Right cardiac atrium (tissue), 5 donors: ENCODE results near the gene CCDC191. TPM values are rescaled to one million over a fixed set of nuclear protein-coding genes. Genes with fewer than 3 reads are reported as not detected.
A peak's percentile ranks its signal among the peaks of the same experiment; 100 is the strongest.

Experiments
- ATAC-seq, 2 donors: fragments of 200-7000 bp; cut with Tn5 transposase; one replicate each; pipeline versions ENCODE4 v1.8.0 to v1.9.1; 2020; ENCODE audit warnings: moderate library complexity in 2 of 2, mild to moderate bottlenecking in 1 of 2
- DNase-seq, 3 donors: peaks; one replicate each; pipeline ENCODE4 v3.0.0-alpha.2; 2020
- H3K27ac ChIP-seq: one replicate; pipeline ENCODE4 v1.5.1; 2013; ENCODE audit warnings: mild to moderate bottlenecking, low read length, control low read depth, moderate library complexity
- H3K27me3 ChIP-seq: one replicate; pipeline ENCODE4 v1.6.1; 2013; ENCODE audit not compliant: control insufficient read depth, insufficient read depth
- H3K4me1 ChIP-seq: one replicate; pipeline ENCODE4 v1.6.1; 2013; ENCODE audit warnings: low read length; ENCODE audit not compliant: control insufficient read depth, insufficient read depth
- H3K4me3 ChIP-seq: one replicate; pipeline ENCODE4 v1.5.1; 2013; ENCODE audit warnings: low read length, control low read depth
- H3K9me3 ChIP-seq: one replicate; pipeline ENCODE4 v1.6.1; 2013; ENCODE audit warnings: low read length; ENCODE audit not compliant: control insufficient read depth
- whole genome bisulfite sequencing: extraction: QIAGEN DNeasy Blood & Tissue Kit; methylation state at CpG from one replicate; pipeline ENCODE4 v1.1.7; 2013; 5-methylcytosine and 5-hydroxymethylcytosine counted together
- intact Hi-C, 4 donors: fragments of 100-400 bp; cut with DNase I; formaldehyde crosslinking; loops; one replicate each; pipeline versions ENCODE4 v1.11.0 to v1.14.0; 2022 to 2023
- long read RNA-seq, 4 donors: library from polyadenylated mRNA; unstranded; transcript quantifications; one replicate each; pipeline ENCODE4 v2.0.0, GENCODE V29; 2020 to 2021
- polyA plus RNA-seq: library from polyadenylated mRNA; stranded (reverse); fragments of 200-250 nt; gene quantifications from one replicate; pipeline ENCODE4 v1.2.3, GENCODE V29; 2013
- total RNA-seq, 4 donors: library from RNA; stranded (reverse); fragmentation: NEBNext Ultra II Directional; extraction: Animal tissue kit (Norgen Biotek cat#: 25700); gene quantifications; one replicate each; pipeline ENCODE4 v1.2.1, GENCODE V29; 2021
- donor health status: healthy with polysubstance abuse.
- donor health status: DM: no; HTN: yes; CAD: no.
- donor health status: DM: no; HTN: no; CAD: no.
- donor health status: DM: no; HTN: yes; CAD: no; lungs with severe emphysema.
- donor health status: DM: yes; HTN: yes; CAD: no.

The CCDC191 gene
- 1 to 10 TPM; 1.8 to 3.1 (median 2.3) TPM for total RNA-seq
- 1.4 TPM for polyA plus RNA-seq
- long read RNA-seq, donor 1, partial matches to known transcripts = 2 of 3 reads
- long read RNA-seq, donor 1, other reads (novel, unspliced or antisense) = 1 of 3 reads
- long read RNA-seq, donor 2, partial matches to known transcripts = 0 of 1 reads
- long read RNA-seq, donor 2, other reads (novel, unspliced or antisense) = 1 of 1 reads
- long read RNA-seq, donor 3, partial matches to known transcripts = 0 of 2 reads
- long read RNA-seq, donor 3, other reads (novel, unspliced or antisense) = 1 of 2 reads
- long read RNA-seq, donor 4, partial matches to known transcripts = 0 of 3 reads
- long read RNA-seq, donor 4, other reads (novel, unspliced or antisense) = 2 of 3 reads

- Histone ChIP-seq H3K27me3 (no peaks in the 10 kb centered on the region), H3K4me1 (no peaks in the 10 kb centered on the region), H3K9me3 (no peaks in the 10 kb centered on the region), H3K27ac (peak within 1 kb of the TSS; percentile 65), H3K4me3 (peak within 1 kb of the TSS; percentile 83)
- peak; percentile 100 for ATAC-seq
- intact Hi-C loops = no loop called here
- peak; percentile 99 for DNase-seq
- under 1% methylated on average over 49 of the region's 49 CpGs for WGBS
Observed at GRCh38 chr3:114056130-114057010, at the start of gene CCDC191, which contains the start of gene QTRT2. Gene CCDC191, minus strand, starts transcription at chr3:114056526. Its CDS starts 60 bp downstream, at chr3:114056466. Gene QTRT2, plus strand, starts transcription at chr3:114056737. Its CDS starts 8,521 bp downstream, at chr3:114065258.

GRCh38 chr3:114104414-114104813, 48.1 kb upstream of the CCDC191 start:
- WGBS = 88% methylated on average over 3 of the region's 3 CpGs
- intact Hi-C loops = no loop called here
- H3K4me3 ChIP-seq = no peak overlapping the region
- H3K9me3 ChIP-seq = no peaks in the 10 kb centered on the region
- no peaks in the 10 kb centered on the region for H3K4me1 ChIP-seq
- no peak for ATAC-seq
- H3K27me3 ChIP-seq = no peaks in the 10 kb centered on the region
- no peak for DNase-seq
- no peak overlapping the region for H3K27ac ChIP-seq

- intact Hi-C loops = no loop called here
- H3K4me3 ChIP-seq = no peak overlapping the region
- no peak for ATAC-seq
- WGBS = 87% methylated on average over 4 of the region's 4 CpGs
- H3K27me3 ChIP-seq = no peaks in the 10 kb centered on the region
- no peaks in the 10 kb centered on the region for H3K4me1 ChIP-seq
- no peaks in the 10 kb centered on the region for H3K9me3 ChIP-seq
- H3K27ac ChIP-seq = no peak overlapping the region
- no peak for DNase-seq
Observed at GRCh38 chr3:114103858-114104257, 47.5 kb upstream of the CCDC191 start.

GRCh38 chr3:114103181-114103580, 46.9 kb upstream of the CCDC191 start:
- 93% methylated on average over 27 of the region's 27 CpGs for WGBS
- H3K9me3 ChIP-seq = no peaks in the 10 kb centered on the region
- DNase-seq (no peak), ATAC-seq (no peak)
- intact Hi-C loops = no loop called here
- no peaks in the 10 kb centered on the region for H3K27me3 ChIP-seq
- H3K27ac ChIP-seq = no peak overlapping the region
- no peak overlapping the region for H3K4me3 ChIP-seq
- no peaks in the 10 kb centered on the region for H3K4me1 ChIP-seq

GRCh38 chr3:114101101-114101500, 44.8 kb upstream of the CCDC191 start:
- no peaks in the 10 kb centered on the region for H3K4me1 ChIP-seq
- ATAC-seq = no peak
- no peaks in the 10 kb centered on the region for H3K27me3 ChIP-seq
- DNase-seq = no peak
- H3K27ac ChIP-seq = no peak overlapping the region
- WGBS = 34% methylated on average over 1 of the region's 1 CpG
- H3K9me3 ChIP-seq = no peaks in the 10 kb centered on the region
- intact Hi-C loops = no loop called here
- no peak overlapping the region for H3K4me3 ChIP-seq

- Histone ChIP-seq H3K9me3 (no peaks in the 10 kb centered on the region), H3K27ac (no peak overlapping the region), H3K4me3 (no peak overlapping the region), H3K4me1 (peaks cover 2% of the 10 kb centered on the region), H3K27me3 (no peaks in the 10 kb centered on the region)
- ATAC-seq (peak in 1 of 2 donors; percentile 68), DNase-seq (no peak)
- 68% methylated on average over 3 of the region's 3 CpGs for WGBS
- intact Hi-C loops = no loop called here
Observed at GRCh38 chr3:114095796-114096195, 39.5 kb upstream of the CCDC191 start.

- H3K4me3 ChIP-seq = no peak overlapping the region
- intact Hi-C loops = no loop called here
- DNase-seq (peak in 2 of 3 donors; percentile 46 to 48), ATAC-seq (peak in 1 of 2 donors; percentile 51)
- no peaks in the 10 kb centered on the region for H3K9me3 ChIP-seq
- no peak overlapping the region for H3K27ac ChIP-seq
- H3K27me3 ChIP-seq = no peaks in the 10 kb centered on the region
- 54% methylated on average over 2 of the region's 2 CpGs for WGBS
- peaks cover 2% of the 10 kb centered on the region for H3K4me1 ChIP-seq
Observed at GRCh38 chr3:114093596-114093995, 37.3 kb upstream of the CCDC191 start.

GRCh38 chr3:114093016-114093380, 36.7 kb upstream of the CCDC191 start:
- Histone ChIP-seq H3K4me1 (peaks cover 2% of the 10 kb centered on the region), H3K4me3 (no peak overlapping the region), H3K27ac (no peak overlapping the region), H3K27me3 (no peaks in the 10 kb centered on the region), H3K9me3 (no peaks in the 10 kb centered on the region)
- DNase-seq = no peak
- intact Hi-C loops = no loop called here
- WGBS = 32% methylated on average over 3 of the region's 3 CpGs
- peak in 1 of 2 donors; percentile 9 for ATAC-seq

- ATAC-seq (peak; percentile 52 to 89), DNase-seq (no peak)
- no peak overlapping the region for H3K4me3 ChIP-seq
- intact Hi-C loops = no loop called here
- no peaks in the 10 kb centered on the region for H3K27me3 ChIP-seq
- peaks cover 2% of the 10 kb centered on the region for H3K4me1 ChIP-seq
- WGBS = 34% methylated on average over 13 of the region's 13 CpGs
- peak overlapping the region; percentile 45 for H3K27ac ChIP-seq
- H3K9me3 ChIP-seq = no peaks in the 10 kb centered on the region
Observed at GRCh38 chr3:114092151-114093015, 36.1 kb upstream of the CCDC191 start.

GRCh38 chr3:114089675-114090074, 33.3 kb upstream of the CCDC191 start:
- Histone ChIP-seq H3K4me3 (no peak overlapping the region), H3K9me3 (no peaks in the 10 kb centered on the region), H3K27me3 (no peaks in the 10 kb centered on the region), H3K4me1 (peaks cover 2% of the 10 kb centered on the region), H3K27ac (no peak overlapping the region)
- ATAC-seq (no peak), DNase-seq (no peak)
- intact Hi-C loops = no loop called here
